Measurements from ENCODE around the gene ALK.

DNA sequence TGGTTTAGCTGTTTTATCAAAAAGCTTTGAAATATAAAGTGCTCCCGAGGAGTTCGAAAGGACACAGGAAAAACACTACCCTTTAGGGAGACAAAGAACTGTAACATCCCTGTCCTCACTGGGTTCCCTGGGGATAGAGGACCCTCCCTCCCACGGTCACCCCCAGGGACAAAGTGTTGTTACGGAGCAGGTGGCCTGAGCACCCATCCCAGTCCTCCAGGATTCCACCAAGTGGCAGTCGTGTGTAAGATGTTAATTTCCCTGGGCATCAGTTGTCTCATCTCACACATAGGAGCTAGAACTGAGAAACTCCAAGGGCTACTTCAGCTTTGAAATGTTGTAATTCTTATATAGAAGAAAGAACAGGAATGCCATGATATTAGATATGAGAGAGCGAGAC is 137.7 kb downstream of the ALK start:
- no peak for TF ChIP-seq SUZ12 (IDR thresholded peaks at IDR 0.05; ENCODE audit: extremely low read depth, insufficient read depth, insufficient read length)
- no peak for TF ChIP-seq YY1 (IDR thresholded peaks at IDR 0.05; ENCODE audit: insufficient read depth, insufficient read length)

Data from NT2/D1 (cell line).